CD4-positive, alpha-beta T cell treated with Interleukin-17A for 1 hour (primary cell): Measurements from ENCODE around the gene HOXC10.

Experiments
- DNase-seq: peaks from one replicate; pipeline ENCODE4 v3.0.0-alpha.2; 2020

HOXC10 gene

GRCh38 chr12:54030889-54031471 lies 46.0 kb downstream of the HOXC10 start:
- no peak for DNase-seq

GRCh38 chr12:54031480-54031879 lies 46.5 kb downstream of the HOXC10 start:
- no peak for DNase-seq

GRCh38 chr12:54032086-54032619 lies 47.2 kb downstream of the HOXC10 start:
- no peak for DNase-seq

- peak; percentile 72 for DNase-seq
These were observed 47.7 kb downstream of the HOXC10 start, which contains the start of gene HOXC5 for GRCh38 chr12:54032627-54033100. Gene HOXC5 (plus strand): TSS chr12:54033050. CDS start chr12:54033123, 73 bp downstream.

- DNase-seq: no peak
These were observed 48.4 kb downstream of the HOXC10 start for GRCh38 chr12:54033106-54033979.

GRCh38 chr12:54033980-54034784 lies 49.2 kb downstream of the HOXC10 start:
- DNase-seq: no peak

- no peak for DNase-seq
These were observed 49.9 kb downstream of the HOXC10 start for GRCh38 chr12:54034785-54035310.

- DNase-seq: no peak
These were observed 50.8 kb downstream of the HOXC10 start for GRCh38 chr12:54035568-54036264.

GRCh38 chr12:54036620-54037359 lies 51.8 kb downstream of the HOXC10 start:
- DNase-seq: no peak

- DNase-seq: no peak
These were observed 52.7 kb downstream of the HOXC10 start for GRCh38 chr12:54037360-54038283.

GRCh38 chr12:54038284-54038870 lies 53.4 kb downstream of the HOXC10 start:
- DNase-seq: no peak

- DNase-seq: no peak
These were observed 54.0 kb downstream of the HOXC10 start for GRCh38 chr12:54038871-54039414.

- no peak for DNase-seq
These were observed 54.6 kb downstream of the HOXC10 start for GRCh38 chr12:54039417-54040147.
